GM12892 (cell line): Measurements from ENCODE around the gene ERMN. TPM values are rescaled to one million over a fixed set of nuclear protein-coding genes. Genes with fewer than 3 reads are reported as not detected.
A peak's percentile ranks its signal among the peaks of the same experiment; 100 is the strongest.
"Not testable (repeated sequence)": the region's sequence is repeated elsewhere in the genome, so short reads cannot be mapped to it uniquely, and the experiment has no call there.

Experiments
- DNase-seq: peaks from one replicate; pipeline ENCODE4 v3.0.0; 2011; ENCODE audit not compliant: insufficient read length
- FAIRE-seq: peaks from 2 replicates; lab custom pipeline; 2011; peaks lifted over from hg19 to GRCh38; lab: Jason Lieb, UNC
- POLR2A ChIP-seq: IDR thresholded peaks from 2 replicates; pipeline ENCODE4 v1.6.1; 2011; ENCODE audit warnings: low read depth, low read length, control low read depth
- POLR2AphosphoS5 ChIP-seq: IDR thresholded peaks from 2 replicates; pipeline ENCODE4 v1.6.1; 2011; ENCODE audit warnings: low read depth, low read length, control low read depth
- TAF1 ChIP-seq: IDR thresholded peaks from 2 replicates; pipeline ENCODE4 v1.6.1; 2011; ENCODE audit warnings: low read depth, mild to moderate bottlenecking, control low read depth, low read length, borderline replicate concordance
- polyA plus RNA-seq: library from polyadenylated mRNA; unstranded; fragments of >200 nt; gene quantifications from one replicate; pipeline ENCODE4 v1.2.1, GENCODE V29; 2012; ENCODE audit warnings: missing spikeins, inconsistent platforms; ENCODE audit not compliant: missing spikeins

ERMN gene, protein sequence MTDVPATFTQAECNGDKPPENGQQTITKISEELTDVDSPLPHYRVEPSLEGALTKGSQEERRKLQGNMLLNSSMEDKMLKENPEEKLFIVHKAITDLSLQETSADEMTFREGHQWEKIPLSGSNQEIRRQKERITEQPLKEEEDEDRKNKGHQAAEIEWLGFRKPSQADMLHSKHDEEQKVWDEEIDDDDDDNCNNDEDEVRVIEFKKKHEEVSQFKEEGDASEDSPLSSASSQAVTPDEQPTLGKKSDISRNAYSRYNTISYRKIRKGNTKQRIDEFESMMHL
- 1.8 TPM for polyA plus RNA-seq

DNA sequence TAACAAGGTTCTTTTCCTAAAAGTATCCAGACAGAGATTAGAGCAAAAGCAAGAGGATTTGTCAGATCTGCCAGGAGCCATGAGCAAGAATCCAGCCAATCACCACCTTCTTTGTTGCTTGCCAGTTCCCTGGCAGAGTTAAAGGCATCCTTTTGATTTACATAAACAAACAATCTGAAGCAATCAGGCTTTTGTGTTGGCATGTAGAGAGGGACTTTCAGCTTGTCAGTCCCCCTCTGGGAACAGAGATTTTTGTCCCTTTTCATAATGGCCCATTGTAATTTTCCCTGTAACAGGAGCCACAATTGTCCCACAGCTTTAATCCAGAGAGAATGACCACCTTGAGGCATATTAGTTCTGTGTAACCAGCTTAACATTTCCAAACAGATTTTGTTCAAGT is at the start of gene ERMN:
ERMN (minus strand) TSS at position 39 of the 400 bp plus-strand sequence. CDS start 182 bp downstream, outside the sequence.
- DNase-seq (no peak), FAIRE-seq (peak; percentile 9)
- TF ChIP-seq POLR2A (no peak), TAF1 (no peak), POLR2AphosphoS5 (no peak)

- DNase-seq (no peak), FAIRE-seq (no peak)
- no peak for TF ChIP-seq POLR2A
Observed at GRCh38 chr2:157375384-157375783, 49.8 kb upstream of the ERMN start.

DNA sequence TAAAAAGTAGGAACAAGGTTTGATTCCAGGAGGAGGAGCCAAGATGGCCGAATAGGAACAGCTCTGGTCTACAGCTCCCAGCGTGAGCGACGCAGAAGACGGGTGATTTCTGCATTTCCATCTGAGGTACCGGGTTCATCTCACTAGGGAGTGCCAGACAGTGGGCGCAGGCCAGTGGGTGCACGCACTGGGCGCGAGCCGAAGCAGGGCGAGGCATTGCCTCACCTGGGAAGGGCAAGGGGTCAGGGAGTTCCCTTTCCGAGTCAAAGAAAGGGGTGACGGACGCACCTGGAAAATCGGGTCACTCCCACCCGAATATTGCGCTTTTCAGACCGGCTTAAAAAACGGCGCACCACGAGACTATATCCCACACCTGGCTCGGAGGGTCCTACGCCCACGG is 42.9 kb upstream of the ERMN start:
- FAIRE-seq, DNase-seq: not testable (repeated sequence)

GRCh38 chr2:157367704-157368103 is 42.1 kb upstream of the ERMN start:
- TF ChIP-seq POLR2AphosphoS5 = no peak
- TF ChIP-seq POLR2A = no peak
- no peak for TF ChIP-seq TAF1
- DNase-seq (no peak), FAIRE-seq (no peak)

DNA sequence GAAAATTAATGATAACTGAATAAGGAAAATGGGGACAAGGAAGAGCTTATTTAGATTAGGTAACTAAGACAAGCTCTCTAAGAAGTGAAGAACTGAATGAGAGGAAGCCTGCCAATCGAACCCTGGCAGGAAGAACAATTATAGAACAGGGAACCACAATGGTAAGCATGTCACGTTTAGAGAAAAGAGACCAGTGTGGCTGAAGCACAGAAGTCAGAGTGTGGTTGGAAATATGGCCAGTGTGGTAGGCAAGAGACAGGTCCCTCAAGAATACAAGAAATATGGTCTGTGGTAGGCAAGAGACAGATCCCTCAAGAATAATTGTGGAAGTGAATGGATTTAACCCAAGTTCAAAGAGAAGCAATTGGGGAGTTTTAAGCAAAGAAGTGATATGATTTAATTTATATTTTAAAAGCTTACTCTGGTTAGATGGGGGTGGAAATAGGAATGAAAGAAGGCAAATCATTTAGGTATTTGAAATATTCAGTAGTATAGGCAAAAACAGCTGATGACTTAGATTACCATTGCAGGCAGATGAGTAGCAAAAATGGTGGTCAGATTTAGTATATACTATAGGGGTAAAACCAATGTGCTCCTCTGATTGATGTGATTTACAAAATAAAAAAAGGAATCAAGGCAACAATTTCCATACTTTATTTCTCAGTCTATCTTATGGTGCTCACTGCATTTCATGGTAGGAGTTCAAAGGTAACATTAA is 38.8 kb upstream of the ERMN start:
- DNase-seq (no peak), FAIRE-seq (no peak)
- no peak for TF ChIP-seq TAF1
- TF ChIP-seq POLR2A = no peak
- TF ChIP-seq POLR2AphosphoS5 = no peak

- no peak for FAIRE-seq
- TF ChIP-seq POLR2A = no peak
- no peak for TF ChIP-seq POLR2AphosphoS5
- TF ChIP-seq TAF1 = no peak
- DNase-seq = no peak
Observed at GRCh38 chr2:157363612-157364101, 38.0 kb upstream of the ERMN start.

DNA sequence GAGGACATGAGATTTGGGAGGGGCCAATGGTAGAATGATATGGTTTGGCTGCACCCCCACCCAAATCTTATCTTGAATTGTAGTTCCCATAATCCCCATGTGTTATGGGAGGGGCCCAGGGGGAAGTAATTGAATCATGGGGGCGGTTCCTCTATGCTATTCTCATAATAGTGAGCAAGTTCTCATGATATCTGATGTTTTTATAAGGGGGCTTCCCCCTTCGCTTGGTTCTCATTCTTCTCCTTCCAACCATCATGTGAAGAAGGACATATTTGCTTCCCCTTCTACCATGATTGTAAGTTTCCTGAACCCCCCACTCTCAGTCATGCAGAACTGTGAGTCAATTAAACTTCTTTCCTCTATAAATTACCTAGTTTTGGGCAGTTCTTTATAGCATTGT is 37.0 kb upstream of the ERMN start:
- TF ChIP-seq TAF1 = no peak
- TF ChIP-seq POLR2AphosphoS5 = no peak
- TF ChIP-seq POLR2A = no peak
- FAIRE-seq = no peak
- no peak for DNase-seq

DNA sequence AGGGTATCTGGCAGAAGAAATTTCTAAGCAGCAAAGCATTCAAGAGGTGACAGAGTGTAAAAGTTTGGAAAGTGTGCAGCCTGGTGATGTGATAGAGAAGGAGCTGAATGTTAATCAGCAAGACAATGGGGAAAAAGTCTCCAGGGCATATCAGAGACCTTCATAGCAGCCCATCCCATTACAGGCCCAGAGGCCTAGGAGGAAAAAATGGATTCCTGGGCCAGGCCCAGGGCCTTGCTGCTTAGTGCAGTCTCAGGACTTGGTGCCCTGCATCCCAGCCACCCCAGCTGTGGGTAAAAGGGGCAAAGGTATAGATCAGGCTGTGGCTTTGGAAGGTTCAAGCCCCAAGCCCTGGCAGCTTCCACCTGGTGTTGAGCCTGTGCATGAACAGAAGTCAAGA is 35.9 kb upstream of the ERMN start:
- TF ChIP-seq POLR2A (no peak), POLR2AphosphoS5 (no peak), TAF1 (no peak)
- no peak for DNase-seq
- no peak for FAIRE-seq

DNA sequence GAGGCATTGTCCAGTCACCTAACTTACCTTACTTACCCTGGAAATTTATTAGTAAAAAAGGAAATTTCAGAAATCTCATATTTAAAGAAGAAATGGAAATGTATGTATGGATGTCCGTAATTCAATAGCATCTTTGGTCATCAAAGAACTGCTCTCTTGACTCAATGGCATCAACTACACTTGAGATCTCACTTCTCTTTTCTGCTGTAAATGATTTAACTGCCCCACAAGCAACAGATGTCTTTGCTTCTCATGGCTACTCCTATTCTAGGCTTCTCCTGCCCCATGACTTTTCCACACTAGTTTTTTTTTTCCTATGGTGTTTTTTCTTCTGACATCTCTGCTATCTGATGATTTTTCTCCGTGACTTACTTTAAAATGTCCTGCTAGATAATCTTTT is 34.0 kb upstream of the ERMN start:
- DNase-seq (no peak), FAIRE-seq (no peak)
- no peak for TF ChIP-seq POLR2AphosphoS5
- no peak for TF ChIP-seq TAF1
- TF ChIP-seq POLR2A = no peak

DNA sequence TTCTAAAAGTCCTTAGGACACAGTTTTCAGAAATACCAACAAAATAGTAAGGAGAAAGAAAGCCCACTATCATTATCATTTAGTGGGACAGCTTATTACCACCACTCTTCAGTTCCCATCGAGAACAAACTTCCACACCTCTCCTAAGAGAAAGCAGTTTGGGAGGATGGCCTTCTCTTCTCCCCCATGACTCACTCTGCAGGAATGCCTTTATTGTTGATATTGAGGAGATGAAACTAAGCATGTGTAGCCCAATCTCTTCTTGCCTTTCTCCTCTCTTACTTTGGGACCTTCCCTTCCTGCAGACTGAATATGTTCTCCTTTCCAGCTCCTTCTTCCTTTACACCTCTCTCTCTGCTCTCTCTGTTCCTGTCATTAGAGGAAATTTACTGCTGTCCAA is 30.0 kb upstream of the ERMN start:
- DNase-seq = no peak
- FAIRE-seq = no peak
- no peak for TF ChIP-seq POLR2AphosphoS5
- no peak for TF ChIP-seq TAF1
- no peak for TF ChIP-seq POLR2A

GRCh38 chr2:157349949-157350515 is 24.4 kb upstream of the ERMN start:
- DNase-seq (no peak), FAIRE-seq (no peak)
- TF ChIP-seq TAF1 = no peak
- no peak for TF ChIP-seq POLR2A
- TF ChIP-seq POLR2AphosphoS5 = no peak
